Measurements from ENCODE around the gene EEFSEC. TPM values are rescaled to one million over a fixed set of nuclear protein-coding genes. Genes with fewer than 3 reads are reported as not detected.

The EEFSEC gene
- total RNA-seq, 1 experiment from 2014 or later = 15.4 TPM

- no peak overlapping the region for H3K4me3 ChIP-seq (ENCODE audit: low read depth in 2 of 2, low read length in 2 of 2)
- no peak for DNase-seq (ENCODE audit: low read depth, low spot score)
- H3K4me1 ChIP-seq (ENCODE audit: control insufficient read depth, insufficient read depth, low read length) = peaks cover 29% of the 10 kb centered on the region
- no TSS peak for BruUV-seq (replicated peaks)
- intact Hi-C loops (cut with micrococcal nuclease; ENCODE audit: unreplicated experiment) = no loop called here
- H3K36me3 ChIP-seq (ENCODE audit: control insufficient read depth, insufficient read depth, low read length) = no peaks in the 10 kb centered on the region
- ATAC-seq = 0 out of 2 replicates have a peak, but pooled peaks have one; percentile 13
- CTCF ChIA-PET = no interaction called here
- POLR2A ChIA-PET = interaction anchor here (0.6 kb wide), 1 partner anchor 91 kb away, joined by 11 read pairs; no protein-coding TSS in a partner anchor
- H3K9me3 ChIP-seq (ENCODE audit: control insufficient read depth, insufficient read depth, low read depth, low read length) = no peaks in the 10 kb centered on the region
- TF ChIP-seq CTCF (IDR thresholded peaks at IDR 0.05) (no peak), SIN3A (IDR thresholded peaks at IDR 0.05; ENCODE audit: borderline replicate concordance, insufficient read depth, low read depth, low read length) (no peak), REST (IDR thresholded peaks at IDR 0.05; ENCODE audit: insufficient read depth in 1 of 2, low read depth in 2 of 2, low read length in 1 of 2) (no peak)
- H3K27ac ChIP-seq (ENCODE audit: low read length) = peak overlapping the region; percentile 23; the same call in 1 of the 2 replicates
- no peaks in the 10 kb centered on the region for H3K27me3 ChIP-seq (ENCODE audit: control insufficient read depth, insufficient read depth, low read length)
- in situ Hi-C loops (cut with HindIII; ENCODE audit: low pct_unique_long_range_greater_than_20kb, low sequenced_read_pairs) = no loop called here
Measured at GRCh38 chr3:128409624-128410581, 256.6 kb downstream of the EEFSEC start.

GRCh38 chr3:128410669-128411573 is 257.6 kb downstream of the EEFSEC start:
- Histone ChIP-seq H3K9me3 (ENCODE audit: control insufficient read depth, insufficient read depth, low read depth, low read length) (no peaks in the 10 kb centered on the region), H3K4me3 (ENCODE audit: low read depth in 2 of 2, low read length in 2 of 2) (no peak overlapping the region), H3K36me3 (ENCODE audit: control insufficient read depth, insufficient read depth, low read length) (no peaks in the 10 kb centered on the region), H3K27me3 (ENCODE audit: control insufficient read depth, insufficient read depth, low read length) (no peaks in the 10 kb centered on the region), H3K27ac (ENCODE audit: low read length) (peak overlapping the region; percentile 23; the same call in 1 of the 2 replicates), H3K4me1 (ENCODE audit: control insufficient read depth, insufficient read depth, low read length) (peaks cover 31% of the 10 kb centered on the region)
- DNase-seq (ENCODE audit: low read depth, low spot score) = no peak
- in situ Hi-C loops (cut with HindIII; ENCODE audit: low pct_unique_long_range_greater_than_20kb, low sequenced_read_pairs) = no loop called here
- TF ChIP-seq REST (IDR thresholded peaks at IDR 0.05; ENCODE audit: insufficient read depth in 1 of 2, low read depth in 2 of 2, low read length in 1 of 2) (no peak), TCF7L2 (IDR thresholded peaks at IDR 0.05; ENCODE audit: low read depth, low read length) (no peak), POLR2AphosphoS5 (IDR thresholded peaks at IDR 0.05; ENCODE audit: low read depth, low read length) (no peak), CTCF (IDR thresholded peaks at IDR 0.05) (no peak), SIN3A (IDR thresholded peaks at IDR 0.05; ENCODE audit: borderline replicate concordance, insufficient read depth, low read depth, low read length) (no peak)
- POLR2A ChIA-PET = no interaction called here
- CTCF ChIA-PET = no interaction called here
- intact Hi-C loops (cut with micrococcal nuclease; ENCODE audit: unreplicated experiment) = no loop called here
- no peak for ATAC-seq
- no TSS peak for BruUV-seq (replicated peaks)

All from Panc1 (cell line).